Neuronal stem cell (in vitro differentiated cells): Measurements from ENCODE around the gene TMPRSS11F. TPM values are rescaled to one million over a fixed set of nuclear protein-coding genes. Genes with fewer than 3 reads are reported as not detected.

Experiments used
- DNase-seq: peaks from one replicate; pipeline ENCODE4 v3.0.0-alpha.2; 2013; ENCODE audit warnings: low spot score
- H2AFZ ChIP-seq: one replicate; pipeline ENCODE4 v1.6.1; 2013; ENCODE audit warnings: mild to moderate bottlenecking, low read length, inconsistent platforms
- H2AK5ac ChIP-seq: 2 replicates; pipeline ENCODE4 v1.6.1; 2013; ENCODE audit warnings: low read depth, mild to moderate bottlenecking, inconsistent platforms, low read length, moderate library complexity, mixed read lengths
- H2BK120ac ChIP-seq: 2 replicates; pipeline ENCODE4 v1.6.1; 2013; ENCODE audit warnings: low read depth, mild to moderate bottlenecking, inconsistent platforms, low read length, moderate library complexity, mixed read lengths
- H2BK12ac ChIP-seq: one replicate; pipeline ENCODE4 v1.6.1; 2013; ENCODE audit warnings: low read length, inconsistent platforms
- H2BK15ac ChIP-seq: 2 replicates; pipeline ENCODE4 v1.6.1; 2013; ENCODE audit warnings: mild to moderate bottlenecking, low read length, inconsistent platforms, mixed read lengths
- H2BK5ac ChIP-seq: one replicate; pipeline ENCODE4 v1.6.1; 2013; ENCODE audit warnings: inconsistent platforms, mild to moderate bottlenecking, low read length, moderate library complexity
- H3K14ac ChIP-seq: one replicate; pipeline ENCODE4 v1.6.1; 2013; ENCODE audit warnings: low read length, inconsistent platforms
- H3K18ac ChIP-seq: 2 replicates; pipeline ENCODE4 v1.6.1; 2013; ENCODE audit warnings: low read length, inconsistent platforms
- H3K23ac ChIP-seq: 2 replicates; pipeline ENCODE4 v1.6.1; 2013; ENCODE audit warnings: low read depth, mild to moderate bottlenecking, mixed read lengths, low read length, inconsistent platforms; ENCODE audit not compliant: poor library complexity
- H3K27ac ChIP-seq: replicated peaks from 3 replicates; pipeline ENCODE4 v1.5.1; 2013; ENCODE audit warnings: low read length, inconsistent platforms
- H3K27me3 ChIP-seq, 3 experiments: 2 replicates each; pipeline ENCODE4 v1.6.1; 2013; ENCODE audit warnings: low read length in 3 of 3, mild to moderate bottlenecking in 2 of 3, inconsistent platforms in 1 of 3, low read depth in 1 of 3, mixed read lengths in 1 of 3, moderate library complexity in 1 of 3; ENCODE audit not compliant: control insufficient read depth in 3 of 3, insufficient read depth in 3 of 3
- H3K36me3 ChIP-seq, 2 donors: replicated peaks in 1 of 2; 2 replicates each; pipeline ENCODE4 v1.6.1; 2013; ENCODE audit warnings: low read length in 2 of 2; ENCODE audit not compliant: control insufficient read depth in 2 of 2, insufficient read depth in 2 of 2
- H3K4ac ChIP-seq: 2 replicates; pipeline ENCODE4 v1.6.1; 2013; ENCODE audit warnings: inconsistent platforms, mild to moderate bottlenecking, low read length, moderate library complexity
- H3K4me1 ChIP-seq, 2 donors: 1 replicate in 1 of 2; 2 replicates in 1 of 2; pipeline ENCODE4 v1.6.1; 2013; ENCODE audit warnings: low read length in 2 of 2, low read depth in 1 of 2; ENCODE audit not compliant: control insufficient read depth in 2 of 2, insufficient read depth in 1 of 2
- H3K4me2 ChIP-seq: one replicate; pipeline ENCODE4 v1.6.1; 2013; ENCODE audit warnings: mild to moderate bottlenecking, low read length, inconsistent platforms; ENCODE audit not compliant: insufficient read depth, poor library complexity, severe bottlenecking
- H3K4me3 ChIP-seq, 2 donors: 2 replicates each; pipeline ENCODE4 v1.5.1; 2013; ENCODE audit warnings: low read length in 2 of 2, mild to moderate bottlenecking in 2 of 2, inconsistent platforms in 1 of 2, moderate library complexity in 1 of 2
- H3K79me1 ChIP-seq: one replicate; pipeline ENCODE4 v1.6.1; 2013; ENCODE audit warnings: low read depth, mild to moderate bottlenecking, inconsistent platforms, low read length, moderate library complexity
- H3K9ac ChIP-seq: one replicate; pipeline ENCODE4 v1.6.1; 2013; ENCODE audit warnings: mild to moderate bottlenecking, low read depth, low read length, inconsistent platforms; ENCODE audit not compliant: poor library complexity
- H3K9me3 ChIP-seq, 2 donors: replicated peaks in 1 of 2; 2 replicates each; pipeline versions ENCODE3 to v1.6.1; 2013; ENCODE audit warnings: low read length in 2 of 2, mild to moderate bottlenecking in 2 of 2, inconsistent platforms in 1 of 2, low read depth in 1 of 2, mixed read lengths in 1 of 2, moderate library complexity in 1 of 2; ENCODE audit not compliant: control insufficient read depth in 2 of 2, insufficient read depth in 1 of 2
- H4K8ac ChIP-seq: one replicate; pipeline ENCODE4 v1.6.1; 2013; ENCODE audit warnings: low read depth, mild to moderate bottlenecking, inconsistent platforms, low read length, moderate library complexity
- H4K91ac ChIP-seq: one replicate; pipeline ENCODE4 v1.6.1; 2013; ENCODE audit warnings: low read length, low read depth, mild to moderate bottlenecking, inconsistent platforms; ENCODE audit not compliant: poor library complexity
- WGBS, 2 donors: extraction: QIAGEN DNeasy Blood & Tissue Kit; methylation state at CpG; one replicate each; pipeline ENCODE4 v1.1.7; 2013; ENCODE audit warnings: missing lambda C conversion rate in 2 of 2, mixed read lengths in 1 of 2; ENCODE audit not compliant: insufficient read length in 2 of 2, insufficient replicate concordance in 1 of 2; ENCODE audit errors: extremely low coverage in 2 of 2; 5-methylcytosine and 5-hydroxymethylcytosine counted together
- polyA plus RNA-seq, 2 experiments: library from polyadenylated mRNA; stranded (reverse); fragments of 200-250 nt; gene quantifications; one replicate each; pipeline ENCODE4 v1.2.3, GENCODE V29; 2013

Gene TMPRSS11F
- not detected for polyA plus RNA-seq (2013, experiment 1 of 2)
- polyA plus RNA-seq (2013, experiment 2 of 2) = not detected

DNA sequence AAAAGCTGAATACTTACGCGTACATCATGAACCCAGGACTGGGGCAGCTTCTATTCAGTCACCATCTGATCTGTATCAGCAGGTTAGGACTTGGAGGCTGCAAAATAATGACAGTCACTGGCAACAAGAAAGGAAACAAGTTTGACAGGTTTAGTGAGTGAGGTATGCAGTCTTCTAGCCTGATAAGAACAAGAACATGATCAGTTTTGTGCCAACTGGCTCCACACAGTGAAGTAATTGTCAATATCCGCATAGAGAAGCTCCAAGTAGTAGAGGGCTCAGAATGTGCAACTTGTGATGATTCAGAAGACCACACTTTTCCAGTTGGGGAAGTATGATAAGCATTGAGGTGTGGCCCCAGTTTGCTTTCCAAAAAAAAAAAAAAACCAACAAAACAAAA lies at the start of gene TMPRSS11F:
Gene TMPRSS11F, minus strand, starts transcription at position 77 of the 400 bp plus-strand sequence. Its CDS starts 49 bp downstream, at position 28.
- Histone ChIP-seq H3K9ac (no peak within 1 kb of the TSS), H2AFZ (no peak within 1 kb of the TSS), H4K8ac (no peak within 1 kb of the TSS), H3K9me3 (peaks cover 0 to 3% of the 10 kb centered on the region in 2 donors), H3K27ac (no peak within 1 kb of the TSS), H2AK5ac (no peak within 1 kb of the TSS), H2BK120ac (no peak within 1 kb of the TSS), H2BK12ac (no peak within 1 kb of the TSS), H2BK5ac (no peak within 1 kb of the TSS), H3K4me3 (no peak within 1 kb of the TSS), H3K4me2 (no peak within 1 kb of the TSS), H3K4ac (no peak within 1 kb of the TSS), H3K23ac (no peak within 1 kb of the TSS), H3K14ac (no peak within 1 kb of the TSS), H2BK15ac (no peak within 1 kb of the TSS), H3K79me1 (no peaks in the 10 kb centered on the region), H4K91ac (no peak within 1 kb of the TSS), H3K18ac (no peak within 1 kb of the TSS), H3K36me3 (no peaks in the 10 kb centered on the region), H3K4me1 (no peaks in the 10 kb centered on the region), H3K27me3 (no peaks in the 10 kb centered on the region)
- no CpG with 5 or more reads among the region's 3 CpGs for WGBS, 2 donors
- no peak for DNase-seq

DNA sequence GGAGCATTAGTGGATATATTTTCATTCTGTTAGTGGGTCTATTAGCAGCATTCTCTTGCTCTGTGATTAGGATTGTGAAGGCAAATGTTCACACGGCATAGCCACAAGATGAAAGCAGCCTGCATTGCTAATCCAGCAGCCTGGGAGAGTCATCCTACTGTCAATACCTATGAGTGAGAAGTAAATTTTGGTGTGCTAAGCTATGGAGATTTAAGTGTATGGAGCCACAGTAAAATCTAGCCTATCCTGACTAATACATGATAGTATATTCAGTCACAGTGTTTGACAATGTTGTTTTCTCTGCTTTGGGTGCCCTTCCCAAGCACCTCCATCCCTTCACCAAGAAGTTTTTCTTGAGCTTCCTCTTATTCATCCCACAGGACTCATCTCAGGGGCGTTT lies 47.2 kb upstream of the TMPRSS11F start:
- H2BK12ac ChIP-seq = no peak overlapping the region
- no peaks in the 10 kb centered on the region for H3K27me3 ChIP-seq
- no peak overlapping the region for H3K23ac ChIP-seq
- H3K4me2 ChIP-seq = no peak overlapping the region
- no peak overlapping the region for H2BK15ac ChIP-seq
- H3K18ac ChIP-seq = no peak overlapping the region
- H3K4me1 ChIP-seq = no peaks in the 10 kb centered on the region
- WGBS, 2 donors = no CpG with 5 or more reads among the region's 2 CpGs
- H2AFZ ChIP-seq = no peak overlapping the region
- no peak overlapping the region for H4K91ac ChIP-seq
- no peak overlapping the region for H2AK5ac ChIP-seq
- H2BK5ac ChIP-seq = no peak overlapping the region
- no peak overlapping the region for H3K9ac ChIP-seq
- H3K27ac ChIP-seq = no peak overlapping the region
- no peaks in the 10 kb centered on the region for H3K79me1 ChIP-seq
- no peak overlapping the region for H2BK120ac ChIP-seq
- H3K36me3 ChIP-seq = no peaks in the 10 kb centered on the region
- H3K9me3 ChIP-seq = no peaks in the 10 kb centered on the region
- no peak overlapping the region for H3K4me3 ChIP-seq
- H3K4ac ChIP-seq = no peak overlapping the region
- DNase-seq = no peak
- H4K8ac ChIP-seq = no peak overlapping the region
- no peak overlapping the region for H3K14ac ChIP-seq

DNA sequence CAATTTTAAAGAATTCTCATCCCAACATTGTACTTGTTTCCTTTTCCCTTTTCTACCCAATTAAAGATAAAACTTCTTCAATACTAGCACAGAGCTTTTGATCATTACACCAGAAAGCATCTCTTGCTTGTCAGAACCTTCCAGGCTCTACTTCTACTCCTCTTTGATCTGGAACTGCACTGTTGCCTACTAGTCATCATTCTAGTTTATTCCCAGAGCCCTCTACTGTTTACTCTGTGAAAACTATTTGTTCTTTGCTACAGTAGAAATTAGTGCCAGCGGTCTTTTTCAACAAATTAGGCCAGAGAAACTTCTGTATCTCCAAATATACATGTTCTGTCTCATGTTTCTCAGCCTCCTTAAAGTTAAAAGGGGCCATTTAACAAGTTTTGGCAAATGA lies 46.8 kb upstream of the TMPRSS11F start:
- Histone ChIP-seq H3K27ac (no peak overlapping the region), H3K27me3 (no peaks in the 10 kb centered on the region), H3K79me1 (no peaks in the 10 kb centered on the region), H2BK12ac (no peak overlapping the region), H3K14ac (no peak overlapping the region), H3K4ac (no peak overlapping the region), H3K4me1 (no peaks in the 10 kb centered on the region), H3K4me3 (no peak overlapping the region), H3K18ac (no peak overlapping the region), H3K4me2 (no peak overlapping the region), H2BK120ac (no peak overlapping the region), H3K9ac (no peak overlapping the region), H4K8ac (no peak overlapping the region), H3K36me3 (no peaks in the 10 kb centered on the region), H2AK5ac (no peak overlapping the region), H2BK5ac (no peak overlapping the region), H2AFZ (no peak overlapping the region), H3K9me3 (no peaks in the 10 kb centered on the region), H3K23ac (no peak overlapping the region), H4K91ac (no peak overlapping the region), H2BK15ac (no peak overlapping the region)
- DNase-seq = no peak
- no CpG with 5 or more reads among the region's 1 CpG for WGBS, 2 donors

DNA sequence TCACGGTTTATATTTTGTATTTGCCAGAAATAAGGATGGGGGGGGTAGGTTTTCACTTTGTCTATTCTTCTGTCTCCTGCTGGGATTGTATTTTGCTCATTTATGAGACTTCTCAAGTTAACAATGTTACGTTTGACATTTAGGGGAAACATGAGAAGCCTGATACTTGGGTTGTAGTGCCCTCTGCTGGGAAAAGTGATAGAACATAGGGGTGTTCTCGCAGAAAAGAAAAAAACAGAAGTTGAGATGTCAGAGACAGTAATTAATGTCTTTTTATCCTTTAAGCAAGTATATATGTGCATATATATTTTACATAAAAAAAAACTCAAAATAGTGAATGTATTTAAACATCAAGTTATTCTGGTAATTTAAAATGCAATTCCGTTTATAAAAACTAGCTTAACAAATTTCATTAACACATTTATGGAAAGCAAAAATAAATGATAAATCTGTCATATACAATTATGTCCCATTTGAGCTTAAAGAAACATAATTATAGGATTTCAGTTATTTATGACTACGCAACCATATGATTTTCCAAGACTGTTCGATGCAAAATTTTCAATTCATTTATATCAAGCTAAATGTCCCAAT lies 46.0 kb upstream of the TMPRSS11F start:
- Histone ChIP-seq H2BK12ac (no peak overlapping the region), H2BK5ac (no peak overlapping the region), H2AFZ (no peak overlapping the region), H2BK15ac (no peak overlapping the region), H4K91ac (no peak overlapping the region), H3K4me2 (no peak overlapping the region), H3K4ac (no peak overlapping the region), H3K79me1 (no peaks in the 10 kb centered on the region), H3K9me3 (no peaks in the 10 kb centered on the region), H3K27ac (no peak overlapping the region), H2BK120ac (no peak overlapping the region), H3K9ac (no peak overlapping the region), H3K18ac (no peak overlapping the region), H3K23ac (no peak overlapping the region), H3K14ac (no peak overlapping the region), H4K8ac (no peak overlapping the region), H3K36me3 (no peaks in the 10 kb centered on the region), H3K27me3 (no peaks in the 10 kb centered on the region), H2AK5ac (no peak overlapping the region), H3K4me1 (no peaks in the 10 kb centered on the region), H3K4me3 (no peak overlapping the region)
- DNase-seq = peak; percentile 62
- WGBS, 2 donors = no CpG with 5 or more reads among the region's 6 CpGs
